NCI-H2029 (cell line): ENCODE data around the gene CD93.
A peak's percentile ranks its signal among the peaks of the same experiment; 100 is the strongest.

Experiments used
- DNase-seq: peaks from one replicate; lab custom pipeline; 2025; lab: John Stamatoyannopoulos, UW

CD93 gene

GRCh38 chr20:23086056-23086566, at the start of gene CD93:
TSS of gene CD93 (minus strand) at chr20:23086324. CDS start at chr20:23086192, 132 bp downstream.
- DNase-seq: no peak

GRCh38 chr20:23133560-23133998, 47.5 kb upstream of the CD93 start:
- DNase-seq: no peak

GRCh38 chr20:23132930-23133559, 46.9 kb upstream of the CD93 start:
- no peak for DNase-seq

- DNase-seq: no peak
Observed at GRCh38 chr20:23132293-23132929, 46.3 kb upstream of the CD93 start.

- DNase-seq: no peak
Observed at GRCh38 chr20:23131766-23132165, 45.6 kb upstream of the CD93 start.

GRCh38 chr20:23130622-23131140, 44.6 kb upstream of the CD93 start:
- DNase-seq: no peak

- DNase-seq: no peak
Observed at GRCh38 chr20:23129891-23130621, 43.9 kb upstream of the CD93 start.

- no peak for DNase-seq
Observed at GRCh38 chr20:23129266-23129665, 43.1 kb upstream of the CD93 start.

- no peak for DNase-seq
Observed at GRCh38 chr20:23128461-23129125, 42.5 kb upstream of the CD93 start.

- DNase-seq: no peak
Observed at GRCh38 chr20:23127506-23128279, 41.6 kb upstream of the CD93 start.

- no peak for DNase-seq
Observed at GRCh38 chr20:23126281-23127061, 40.3 kb upstream of the CD93 start.

- no peak for DNase-seq
Observed at GRCh38 chr20:23125625-23126191, 39.6 kb upstream of the CD93 start.

- DNase-seq: peak; percentile 69
Observed at GRCh38 chr20:23125159-23125558, 39.0 kb upstream of the CD93 start.

- DNase-seq: no peak
Observed at GRCh38 chr20:23123886-23124285, 37.8 kb upstream of the CD93 start.

GRCh38 chr20:23122796-23123655, 36.9 kb upstream of the CD93 start:
- no peak for DNase-seq

GRCh38 chr20:23122321-23122720, 36.2 kb upstream of the CD93 start:
- no peak for DNase-seq

GRCh38 chr20:23121751-23122320, 35.7 kb upstream of the CD93 start:
- no peak for DNase-seq

GRCh38 chr20:23120936-23121750, 35.0 kb upstream of the CD93 start:
- no peak for DNase-seq
